ENCODE data around the gene SH3GL2. TPM values are rescaled to one million over a fixed set of nuclear protein-coding genes. Genes with fewer than 3 reads are reported as not detected.

SH3GL2 gene
- total RNA-seq, 2 donors from 2014 or later: not detected

DNA sequence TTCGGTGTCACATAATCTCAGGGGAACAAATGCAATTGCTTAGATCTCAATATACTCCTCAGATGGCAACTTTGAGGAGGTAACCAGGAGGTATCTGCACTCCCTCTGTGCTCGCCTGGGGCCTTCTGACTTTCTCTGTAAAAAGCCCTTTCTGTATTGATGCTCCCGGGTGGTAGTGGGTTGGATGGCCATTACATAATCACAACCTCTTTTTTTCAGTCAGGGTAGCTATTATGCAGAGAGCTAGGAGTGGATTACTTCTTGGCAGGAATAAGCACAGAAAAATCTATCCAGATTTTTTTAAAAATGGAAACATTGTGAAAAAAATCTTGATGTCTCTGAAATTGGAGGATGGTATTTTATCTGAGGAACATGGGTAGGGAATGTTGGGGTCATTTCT lies 116.6 kb downstream of the SH3GL2 start:
- Mint-ChIP-seq H3K9me3 (peaks cover 5 to 7% of the 10 kb centered on the region in 2 donors), H3K36me3 (no peaks in the 10 kb centered on the region), H3K27ac (no peak overlapping the region)
- ATAC-seq (no peak), DNase-seq (ENCODE audit: low spot score in 2 of 2) (no peak)

DNA sequence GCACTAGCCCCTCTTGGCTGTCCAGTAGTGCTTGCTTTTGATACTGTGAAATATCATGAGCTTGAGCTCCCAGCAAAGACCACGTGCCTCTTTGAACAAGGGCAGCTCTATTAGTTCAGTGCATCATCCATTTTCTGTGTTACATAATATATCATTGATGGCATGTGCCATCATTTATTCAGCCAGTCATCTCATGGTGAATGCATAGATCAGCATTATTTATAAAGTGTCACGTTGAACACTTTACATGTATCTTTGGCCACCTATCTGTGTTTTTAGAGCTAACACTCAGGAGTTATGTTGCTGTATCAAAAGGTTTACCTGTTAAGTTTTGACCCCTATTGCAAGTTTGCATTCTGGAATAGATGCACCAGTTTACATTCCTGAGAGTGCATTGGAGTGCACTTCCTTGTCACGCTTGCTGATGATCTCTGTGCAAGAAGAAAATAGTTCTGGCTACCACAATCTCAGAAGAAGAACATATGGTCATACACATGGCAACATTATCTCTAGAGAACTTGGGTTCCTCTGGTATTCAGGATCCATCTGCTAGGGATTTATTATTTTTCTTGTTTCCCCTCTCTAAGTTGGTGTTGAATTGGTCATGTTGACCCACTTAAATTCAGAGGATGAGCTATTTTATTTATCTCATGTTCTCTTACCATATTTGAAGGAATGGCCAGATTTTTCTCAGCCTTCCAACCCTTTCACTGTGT lies 120.9 kb downstream of the SH3GL2 start:
- Mint-ChIP-seq H3K36me3 (no peaks in the 10 kb centered on the region), H3K9me3 (peaks cover 8 to 12% of the 10 kb centered on the region in 2 donors), H3K27ac (no peak overlapping the region)
- DNase-seq (ENCODE audit: low spot score in 2 of 2) (no peak), ATAC-seq (no peak)

DNA sequence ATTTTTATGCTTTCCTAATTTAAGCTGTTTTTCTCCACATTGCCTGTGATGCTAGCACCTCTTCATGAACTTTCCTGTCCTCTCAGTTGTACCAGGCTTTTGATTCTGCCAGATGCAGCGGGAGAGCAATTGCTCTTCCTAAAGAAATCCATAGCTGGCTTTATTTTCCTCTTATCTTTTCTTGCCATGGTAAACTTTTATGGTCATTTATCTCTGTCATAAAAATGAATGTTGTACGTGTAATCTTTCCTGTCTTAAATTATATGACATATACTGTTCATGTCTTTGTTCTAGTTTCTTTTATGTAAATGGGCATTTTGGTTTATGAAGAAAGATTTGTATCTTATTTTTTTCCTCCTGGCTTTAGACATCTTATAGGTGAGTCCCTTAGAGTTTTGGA lies 127.5 kb downstream of the SH3GL2 start:
- no peak for ATAC-seq
- Mint-ChIP-seq H3K36me3 (no peaks in the 10 kb centered on the region), H3K9me3 (peaks cover 5 to 7% of the 10 kb centered on the region in 2 donors), H3K27ac (no peak overlapping the region)
- no peak for DNase-seq (ENCODE audit: low spot score in 2 of 2)

DNA sequence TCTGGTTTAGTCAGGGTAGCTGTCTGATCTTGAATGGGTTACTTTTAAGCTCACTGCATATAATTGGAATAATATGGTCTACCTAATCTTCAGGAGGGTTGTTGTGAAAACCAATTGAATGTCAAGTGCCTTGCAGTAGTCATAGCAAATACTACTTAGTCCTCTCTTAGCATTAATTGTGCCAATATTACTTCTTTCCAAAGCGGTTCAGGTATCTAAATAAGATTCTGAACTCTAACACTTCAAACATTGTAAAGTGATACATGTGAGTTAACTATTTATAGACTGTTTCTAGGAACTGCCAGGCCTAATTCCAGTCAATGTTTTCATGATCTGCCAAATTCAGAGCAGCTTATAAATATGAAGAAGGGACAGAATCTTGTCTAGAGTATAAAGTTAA lies 140.2 kb downstream of the SH3GL2 start:
- H3K36me3 Mint-ChIP-seq: peaks cover 6 to 12% of the 10 kb centered on the region in 2 donors
- no peak for ATAC-seq
- no peak overlapping the region for H3K27ac Mint-ChIP-seq

DNA sequence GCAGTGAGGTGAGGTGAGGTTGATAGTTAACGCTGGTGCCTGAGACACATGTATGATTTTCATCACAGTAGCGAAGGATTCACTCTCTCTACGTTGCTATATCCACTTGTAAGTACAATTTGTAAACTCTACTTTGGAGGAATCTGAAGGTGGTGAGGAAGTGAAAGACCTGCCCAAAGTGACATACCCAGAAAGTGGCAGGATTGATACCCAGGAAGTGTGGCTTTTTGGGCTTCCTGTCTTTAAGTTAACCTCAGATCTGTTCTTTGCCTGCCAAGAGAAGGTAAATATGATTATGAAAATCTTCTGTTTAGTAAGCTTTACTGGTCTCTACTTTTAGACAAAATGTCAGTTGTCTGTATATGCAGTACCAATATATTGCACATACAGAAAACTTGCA lies 143.1 kb downstream of the SH3GL2 start:
- H3K36me3 Mint-ChIP-seq: peaks cover 8 to 21% of the 10 kb centered on the region in 2 donors

More for the DNA sequence above, 140.2 kb downstream of the SH3GL2 start:
- DNase-seq (ENCODE audit: low spot score in 2 of 2): no peak
- peaks cover 16 to 18% of the 10 kb centered on the region in 2 donors for H3K9me3 Mint-ChIP-seq

DNA sequence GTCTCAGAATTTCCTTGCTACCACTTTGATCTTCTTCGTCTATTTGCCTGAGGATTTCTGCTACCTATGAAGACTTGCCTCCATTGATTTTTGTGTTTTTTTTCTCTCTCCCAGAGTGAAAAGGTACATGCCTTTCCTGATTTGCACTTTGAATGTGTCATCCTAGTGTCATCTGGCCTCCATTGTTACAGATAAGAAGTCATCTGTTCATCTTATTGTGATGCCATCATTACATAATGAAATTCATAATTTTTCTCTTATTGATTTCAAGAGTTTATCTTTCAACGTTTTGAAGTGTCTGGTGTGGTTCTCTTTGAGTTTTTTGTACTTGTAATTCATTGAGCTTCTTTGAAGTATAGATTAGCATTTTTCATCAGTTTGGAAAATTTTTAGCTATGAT lies 144.8 kb downstream of the SH3GL2 start:
- Mint-ChIP-seq H3K9me3 (peaks cover 23 to 24% of the 10 kb centered on the region in 2 donors), H3K27ac (no peak overlapping the region), H3K36me3 (peaks cover 8 to 21% of the 10 kb centered on the region in 2 donors)
- no peak for DNase-seq (ENCODE audit: low spot score in 2 of 2)
- no peak for ATAC-seq

More for the DNA sequence above, 143.1 kb downstream of the SH3GL2 start:
- H3K27ac Mint-ChIP-seq: no peak overlapping the region
- H3K9me3 Mint-ChIP-seq: peaks cover 24 to 28% of the 10 kb centered on the region in 2 donors
- ATAC-seq (no peak), DNase-seq (ENCODE audit: low spot score in 2 of 2) (no peak)

DNA sequence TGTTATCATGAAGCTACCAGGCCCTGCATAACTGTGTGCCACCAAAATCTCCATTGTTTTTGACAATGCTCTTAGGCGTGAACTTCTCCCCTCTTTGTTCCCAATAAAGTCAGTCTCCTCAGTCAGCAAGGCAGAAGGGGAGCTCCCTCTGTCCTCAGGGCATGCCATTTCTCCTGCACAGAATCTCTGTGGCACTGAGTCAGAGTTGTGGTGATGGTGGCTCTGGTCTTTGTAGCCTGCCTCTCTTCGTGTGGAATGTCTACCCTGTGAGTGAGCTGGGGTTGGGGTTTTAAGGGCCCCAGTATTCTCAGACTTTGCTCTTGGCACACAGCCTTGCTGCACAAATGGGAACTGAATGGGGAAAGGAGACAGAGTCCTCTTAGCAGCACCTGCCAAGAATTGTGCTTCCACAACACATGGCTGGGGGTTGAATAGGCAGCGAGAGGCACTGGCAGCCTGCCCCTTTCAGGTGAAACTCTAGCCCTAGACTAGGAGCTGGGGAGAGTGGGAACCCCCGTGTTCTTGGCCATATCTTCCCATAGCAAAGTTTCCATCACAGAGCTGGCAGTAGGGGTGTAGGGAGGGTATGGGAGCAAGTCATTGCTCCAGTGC lies 146.6 kb downstream of the SH3GL2 start:
- Mint-ChIP-seq H3K9me3 (peaks cover 23 to 30% of the 10 kb centered on the region in 2 donors), H3K36me3 (peaks cover 8 to 27% of the 10 kb centered on the region in 2 donors), H3K27ac (no peak overlapping the region)
- ATAC-seq (no peak), DNase-seq (ENCODE audit: low spot score in 2 of 2) (no peak)

DNA sequence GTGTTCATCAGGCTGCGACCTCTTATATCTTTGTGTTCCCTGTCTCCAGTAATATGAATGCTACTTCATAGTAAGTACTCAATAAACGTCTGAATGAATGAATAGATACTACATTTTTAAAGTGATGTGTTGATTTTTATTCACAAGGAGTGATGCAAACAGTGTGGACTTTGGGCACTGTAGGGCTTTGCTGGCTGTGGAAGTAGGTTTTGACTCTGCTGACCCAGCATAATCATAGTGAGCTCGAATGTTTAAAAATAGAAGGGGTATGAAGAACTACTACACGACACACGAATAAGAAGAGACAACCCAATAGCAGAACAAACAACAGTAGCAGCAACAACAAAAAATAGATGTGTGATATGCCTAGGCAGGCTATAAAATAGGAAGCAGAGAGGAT lies 147.4 kb downstream of the SH3GL2 start:
- Mint-ChIP-seq H3K9me3 (peaks cover 23 to 30% of the 10 kb centered on the region in 2 donors), H3K27ac (no peak overlapping the region), H3K36me3 (peaks cover 8 to 29% of the 10 kb centered on the region in 2 donors)
- ATAC-seq (no peak), DNase-seq (ENCODE audit: low spot score in 2 of 2) (no peak)

DNA sequence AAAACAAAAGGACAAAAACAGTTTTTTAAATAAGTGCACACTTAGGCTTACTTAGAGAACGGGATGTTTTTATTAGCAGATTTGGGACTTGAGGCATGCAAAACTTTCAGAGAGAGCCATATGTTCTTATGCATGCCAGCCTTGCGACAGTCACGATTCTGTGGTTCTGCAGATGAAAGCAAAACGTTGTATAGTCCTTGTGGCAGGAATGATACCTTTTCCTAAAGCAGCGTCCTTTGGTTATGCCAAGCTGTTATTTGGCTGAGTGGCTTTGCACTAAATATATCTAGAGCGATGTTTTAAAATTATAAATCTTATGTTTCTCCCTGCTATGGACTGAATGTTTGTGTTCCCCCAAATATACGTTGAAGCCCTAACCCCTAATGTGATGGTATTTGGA lies 152.0 kb downstream of the SH3GL2 start:
- Mint-ChIP-seq H3K27ac (no peak overlapping the region), H3K36me3 (peaks cover 0 to 13% of the 10 kb centered on the region in 2 donors), H3K9me3 (peaks cover 19 to 26% of the 10 kb centered on the region in 2 donors)
- no peak for ATAC-seq
- no peak for DNase-seq (ENCODE audit: low spot score in 2 of 2)

DNA sequence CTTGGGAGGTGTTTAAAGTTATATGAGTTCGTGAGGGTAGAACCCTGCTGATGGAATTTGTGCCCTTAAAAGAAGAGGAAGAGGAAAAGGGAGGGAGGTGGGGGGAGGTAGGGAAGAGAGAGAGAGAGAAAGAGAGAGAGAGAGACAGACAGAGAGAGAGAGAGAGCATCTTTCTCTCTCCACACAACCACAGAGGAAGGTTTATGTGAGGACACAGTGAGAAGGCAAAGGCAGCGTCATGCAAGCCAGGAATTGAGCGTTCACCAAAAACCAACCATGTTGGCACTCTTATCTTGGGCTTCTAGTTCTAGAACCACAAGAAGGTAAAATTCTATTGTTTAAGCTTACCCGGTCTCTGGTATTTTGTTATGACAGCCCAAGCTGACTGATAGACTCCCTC lies 152.4 kb downstream of the SH3GL2 start:
- peaks cover 15 to 24% of the 10 kb centered on the region in 2 donors for H3K9me3 Mint-ChIP-seq
- no peak overlapping the region for H3K27ac Mint-ChIP-seq
- ATAC-seq (no peak), DNase-seq (ENCODE audit: low spot score in 2 of 2) (no peak)
- H3K36me3 Mint-ChIP-seq: peaks cover 0 to 10% of the 10 kb centered on the region in 2 donors

DNA sequence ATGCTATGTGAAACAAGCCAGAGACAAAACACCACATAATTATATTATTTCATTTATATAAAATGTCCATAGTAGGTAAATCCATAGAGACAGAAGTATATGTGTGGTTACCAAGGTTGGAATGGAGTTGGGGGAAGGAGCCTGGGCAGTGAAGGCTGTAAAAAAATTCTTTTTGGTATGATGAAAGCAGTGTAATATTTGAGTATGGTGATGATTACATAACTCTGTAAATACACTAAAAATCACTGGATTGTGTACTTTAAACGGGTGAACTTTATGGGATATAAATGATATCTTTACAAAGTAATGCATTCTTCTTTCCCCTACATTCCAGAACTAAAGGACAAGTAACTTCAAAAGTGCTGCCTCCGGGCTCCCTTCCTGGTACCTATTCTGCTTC lies 155.8 kb downstream of the SH3GL2 start:
- peaks cover 24 to 27% of the 10 kb centered on the region in 2 donors for H3K9me3 Mint-ChIP-seq
- peaks cover 0 to 13% of the 10 kb centered on the region in 2 donors for H3K36me3 Mint-ChIP-seq
- ATAC-seq (no peak), DNase-seq (ENCODE audit: low spot score in 2 of 2) (no peak)
- H3K27ac Mint-ChIP-seq: no peak overlapping the region

DNA sequence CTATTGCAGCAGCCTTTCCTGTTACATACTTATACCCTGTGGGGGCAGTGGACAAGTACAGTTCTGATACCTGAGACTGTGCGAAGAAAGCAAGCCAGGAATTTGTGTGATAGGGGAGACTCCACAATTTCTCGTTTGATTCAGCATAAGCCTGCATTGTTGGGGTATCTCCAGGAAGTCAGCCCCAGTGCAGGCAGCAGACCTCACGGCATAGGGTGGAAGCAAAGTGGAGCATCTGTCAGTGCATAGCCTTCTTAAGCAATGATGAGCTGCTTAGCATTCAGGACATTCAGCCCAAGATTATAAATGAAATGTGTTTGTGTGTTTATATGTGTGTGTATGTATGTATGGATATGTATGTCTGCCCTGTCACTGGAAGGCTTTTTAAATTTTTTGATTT lies 157.0 kb downstream of the SH3GL2 start:
- ATAC-seq: no peak
- Mint-ChIP-seq H3K27ac (no peak overlapping the region), H3K9me3 (peaks cover 21 to 24% of the 10 kb centered on the region in 2 donors), H3K36me3 (peaks cover 0 to 5% of the 10 kb centered on the region in 2 donors)
- DNase-seq (ENCODE audit: low spot score in 2 of 2): no peak

DNA sequence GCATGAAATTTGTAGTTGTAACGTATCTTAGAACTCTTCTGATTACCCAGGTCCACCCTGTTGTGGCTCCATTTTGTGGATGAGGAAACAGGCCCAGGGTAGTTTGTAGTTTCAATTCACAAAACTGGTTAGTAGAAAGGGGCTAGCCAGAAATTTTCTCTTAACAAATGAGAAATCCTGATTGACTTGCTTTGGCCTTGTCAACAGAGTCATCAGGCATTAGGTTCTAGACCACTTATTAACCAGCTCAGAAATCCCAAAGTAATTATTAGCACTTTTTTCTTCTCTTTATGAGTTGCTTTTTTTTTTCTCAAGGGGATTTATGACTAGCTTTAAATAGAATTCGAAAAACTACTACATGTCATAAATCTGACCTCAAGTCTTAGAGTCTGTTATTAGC lies 160.2 kb downstream of the SH3GL2 start:
- DNase-seq (ENCODE audit: low spot score in 2 of 2) (no peak), ATAC-seq (no peak)
- Mint-ChIP-seq H3K36me3 (peaks cover 0 to 5% of the 10 kb centered on the region in 2 donors), H3K27ac (no peak overlapping the region), H3K9me3 (peaks cover 24 to 26% of the 10 kb centered on the region in 2 donors)

DNA sequence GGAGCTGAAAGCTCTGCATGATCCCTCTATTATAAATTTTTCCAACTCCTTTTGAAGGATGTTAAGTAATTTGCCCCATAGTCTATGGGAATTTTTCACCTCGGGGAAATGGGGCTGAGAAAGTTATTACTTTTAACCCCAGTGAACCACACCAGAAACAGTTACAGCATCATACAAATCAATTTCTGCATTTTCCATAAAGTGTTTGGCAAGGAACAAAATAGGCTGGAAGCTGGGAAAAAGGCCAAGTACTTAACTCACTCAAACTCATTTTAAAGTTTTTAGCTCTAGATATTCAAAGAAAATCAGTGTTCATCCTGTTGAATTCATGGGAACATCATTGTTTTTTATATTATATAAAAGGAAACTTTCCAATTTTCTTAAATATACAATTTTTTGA lies 160.9 kb downstream of the SH3GL2 start:
- peaks cover 24 to 26% of the 10 kb centered on the region in 2 donors for H3K9me3 Mint-ChIP-seq
- DNase-seq (ENCODE audit: low spot score in 2 of 2) (no peak), ATAC-seq (no peak)
- no peak overlapping the region for H3K27ac Mint-ChIP-seq
- H3K36me3 Mint-ChIP-seq: peaks cover 0 to 5% of the 10 kb centered on the region in 2 donors

DNA sequence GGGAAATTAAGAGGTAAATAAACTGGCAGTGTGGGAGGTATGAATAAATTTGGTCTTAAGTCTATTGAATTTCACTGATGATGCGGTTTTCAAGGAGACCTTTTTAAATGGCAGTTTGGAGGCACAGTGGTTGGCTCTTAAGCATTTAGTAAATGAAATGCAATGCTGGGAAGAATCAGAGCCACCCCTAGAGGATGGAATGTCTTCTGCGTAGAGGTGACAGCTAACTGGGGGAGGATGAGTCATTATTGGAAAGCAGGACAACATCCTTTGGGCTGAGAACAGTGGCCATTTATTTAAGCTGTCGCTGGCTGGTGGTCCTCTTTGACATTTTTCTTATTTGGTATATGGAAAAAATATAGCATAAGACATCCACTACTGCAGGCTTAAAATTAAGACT lies 163.2 kb downstream of the SH3GL2 start:
- H3K27ac Mint-ChIP-seq: no peak overlapping the region

DNA sequence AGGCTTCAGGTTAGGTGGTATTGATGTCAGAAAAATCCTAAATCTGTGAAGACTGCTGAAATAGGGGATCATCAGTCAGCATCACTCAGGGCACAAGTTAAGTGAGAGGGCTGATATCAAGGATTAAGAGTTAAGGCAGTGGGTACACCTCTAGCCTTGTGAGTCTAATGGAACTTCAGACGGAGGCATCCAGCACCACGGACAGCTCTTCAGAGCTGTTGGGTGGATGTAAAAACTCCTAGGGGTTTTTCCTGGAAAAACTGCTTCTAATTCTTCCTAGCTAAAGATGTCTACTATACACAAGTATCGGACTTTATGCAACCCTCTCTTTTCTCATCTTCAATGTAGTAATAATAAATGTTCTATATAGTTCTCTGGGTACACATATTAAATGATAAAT lies 165.9 kb downstream of the SH3GL2 start:
- peaks cover 18 to 24% of the 10 kb centered on the region in 2 donors for H3K9me3 Mint-ChIP-seq

More for the DNA sequence above, 163.2 kb downstream of the SH3GL2 start:
- Mint-ChIP-seq H3K36me3 (peaks cover 0 to 5% of the 10 kb centered on the region in 2 donors), H3K9me3 (peaks cover 17 to 25% of the 10 kb centered on the region in 2 donors)
- ATAC-seq (no peak), DNase-seq (ENCODE audit: low spot score in 2 of 2) (no peak)

DNA sequence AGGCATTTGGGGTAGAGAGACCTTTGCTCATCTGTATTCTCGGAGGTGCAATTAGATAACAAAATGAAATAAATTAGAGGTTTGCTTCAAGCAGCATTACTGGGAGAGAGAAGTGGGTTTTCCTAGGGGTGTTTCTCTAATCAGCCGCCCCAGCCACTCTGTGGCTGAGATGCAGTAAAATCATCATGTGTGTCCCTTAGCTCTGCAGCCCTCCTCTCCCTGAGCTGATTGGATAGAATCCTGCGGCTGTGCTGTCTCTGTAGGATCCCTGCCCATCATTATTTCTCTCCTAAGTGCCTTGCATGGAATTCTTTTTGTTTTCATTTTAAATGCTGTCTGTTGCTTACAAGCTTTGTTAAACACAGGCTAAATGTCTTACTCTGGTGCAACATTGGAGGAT lies 171.4 kb downstream of the SH3GL2 start:
- peaks cover 18 to 28% of the 10 kb centered on the region in 2 donors for H3K9me3 Mint-ChIP-seq
- H3K36me3 Mint-ChIP-seq: peaks cover 0 to 3% of the 10 kb centered on the region in 2 donors
- ATAC-seq (no peak), DNase-seq (ENCODE audit: low spot score in 2 of 2) (no peak)
- no peak overlapping the region for H3K27ac Mint-ChIP-seq

More for the DNA sequence above, 165.9 kb downstream of the SH3GL2 start:
- no peak for ATAC-seq
- no peak for DNase-seq (ENCODE audit: low spot score in 2 of 2)
- Mint-ChIP-seq H3K36me3 (peaks cover 0 to 5% of the 10 kb centered on the region in 2 donors), H3K27ac (no peak overlapping the region)

DNA sequence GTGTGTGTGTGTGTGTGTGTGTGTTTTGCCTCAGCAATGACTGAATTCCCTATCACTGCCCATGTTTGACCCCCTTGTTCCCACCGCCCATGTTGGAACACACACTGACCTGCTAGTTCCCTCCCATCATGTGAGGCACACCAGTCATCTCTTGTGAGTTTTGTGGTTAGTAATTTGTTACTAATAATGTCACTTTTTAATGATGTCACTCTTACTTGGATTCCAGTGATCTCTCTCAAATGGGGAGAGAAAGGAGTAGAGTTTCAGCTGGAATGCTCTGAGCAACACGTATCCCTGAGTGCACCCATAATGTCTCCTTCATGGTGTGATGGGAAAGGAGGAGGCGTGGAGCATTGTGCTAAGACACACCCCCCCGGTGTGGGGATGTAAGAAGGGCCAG lies 172.6 kb downstream of the SH3GL2 start:
- H3K27ac Mint-ChIP-seq: no peak overlapping the region
- peaks cover 14 to 24% of the 10 kb centered on the region in 2 donors for H3K9me3 Mint-ChIP-seq
- ATAC-seq (no peak), DNase-seq (ENCODE audit: low spot score in 2 of 2) (no peak)
- no peaks in the 10 kb centered on the region for H3K36me3 Mint-ChIP-seq

Measured in activated naive CD4-positive, alpha-beta T cell treated with anti-CD3 and anti-CD28 coated beads, Interleukin-2, amount 50 U/mL, for 72 hours (primary cell).